ENCODE results near the gene KIAA0586.

KIAA0586 gene

DNA sequence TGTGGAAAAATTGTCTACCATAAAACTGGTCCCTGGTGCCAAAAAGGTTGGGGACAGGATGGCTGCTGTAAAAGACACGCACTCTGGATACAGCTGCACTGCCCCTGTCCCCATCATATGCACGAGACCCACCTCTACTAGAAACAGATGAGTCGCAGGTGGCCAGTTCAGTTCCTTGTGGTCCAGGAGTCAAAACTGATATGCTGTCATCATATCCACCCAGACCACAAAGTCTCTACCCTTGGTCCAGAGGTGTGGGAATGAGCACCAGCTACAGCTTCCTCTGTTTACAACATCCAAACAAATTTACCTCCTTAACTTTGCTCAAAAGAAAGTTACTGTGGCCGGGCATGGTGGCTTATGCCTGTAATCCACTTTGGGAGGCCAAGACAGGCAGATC is 166.5 kb downstream of the KIAA0586 start:
- no peak for FAIRE-seq
- DNase-seq (ENCODE audit: low spot score): no peak

DNA sequence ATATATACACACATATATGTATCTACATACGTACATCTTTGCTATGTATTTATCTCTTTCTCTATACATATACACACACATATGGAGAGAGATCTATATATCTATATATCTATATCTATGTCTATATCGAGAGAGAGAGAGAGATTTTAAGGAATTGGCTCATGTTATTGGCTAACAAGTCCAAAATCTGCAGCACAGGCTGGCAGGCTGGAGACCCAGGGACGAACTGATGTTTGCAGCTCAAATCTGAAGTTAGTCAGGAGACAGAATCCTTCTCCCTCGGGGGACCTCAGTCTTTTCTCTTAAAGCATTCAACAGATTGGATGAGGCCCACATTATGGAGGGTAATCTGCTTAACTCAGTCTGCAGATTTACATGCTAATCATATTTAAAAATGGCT is 169.5 kb downstream of the KIAA0586 start:
- FAIRE-seq (no peak), DNase-seq (ENCODE audit: low spot score) (no peak)

DNA sequence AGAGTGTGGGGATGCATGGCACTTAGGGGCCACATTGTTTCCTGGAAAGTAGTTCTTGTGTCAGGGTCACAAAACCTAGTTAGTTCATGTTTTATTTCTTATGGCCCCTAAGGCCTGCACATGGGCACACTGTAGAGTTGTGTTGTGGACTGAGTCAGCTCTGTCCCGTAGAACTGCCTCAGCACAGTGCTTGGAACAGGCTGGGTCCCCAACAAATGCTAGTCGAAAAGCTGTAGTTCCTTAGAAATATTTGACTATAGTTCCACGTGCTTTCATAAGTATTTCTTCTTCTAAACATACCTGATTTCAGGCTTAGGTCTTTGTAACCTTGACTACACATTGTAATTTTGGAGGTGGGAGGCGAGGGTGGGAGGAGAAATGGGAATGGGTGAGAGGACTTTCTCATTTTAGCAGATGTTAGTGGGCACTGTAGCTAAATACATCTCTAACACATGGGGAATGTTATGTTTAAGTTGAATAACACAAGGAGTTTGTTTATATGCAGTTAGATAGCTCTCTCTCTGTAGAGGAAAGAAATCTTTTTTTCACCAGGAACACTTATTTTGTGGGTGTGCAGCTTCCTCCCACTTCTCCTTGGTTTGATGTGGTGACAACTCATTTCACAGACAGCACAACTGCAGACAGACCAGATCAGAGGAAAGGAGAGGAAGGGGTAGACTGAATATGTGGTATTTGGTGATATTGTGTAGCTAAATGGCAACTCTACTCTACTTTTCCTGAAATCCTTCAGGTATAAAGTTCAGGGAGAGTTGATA is 170.7 kb downstream of the KIAA0586 start:
- DNase-seq (ENCODE audit: low spot score) (no peak), FAIRE-seq (no peak)

DNA sequence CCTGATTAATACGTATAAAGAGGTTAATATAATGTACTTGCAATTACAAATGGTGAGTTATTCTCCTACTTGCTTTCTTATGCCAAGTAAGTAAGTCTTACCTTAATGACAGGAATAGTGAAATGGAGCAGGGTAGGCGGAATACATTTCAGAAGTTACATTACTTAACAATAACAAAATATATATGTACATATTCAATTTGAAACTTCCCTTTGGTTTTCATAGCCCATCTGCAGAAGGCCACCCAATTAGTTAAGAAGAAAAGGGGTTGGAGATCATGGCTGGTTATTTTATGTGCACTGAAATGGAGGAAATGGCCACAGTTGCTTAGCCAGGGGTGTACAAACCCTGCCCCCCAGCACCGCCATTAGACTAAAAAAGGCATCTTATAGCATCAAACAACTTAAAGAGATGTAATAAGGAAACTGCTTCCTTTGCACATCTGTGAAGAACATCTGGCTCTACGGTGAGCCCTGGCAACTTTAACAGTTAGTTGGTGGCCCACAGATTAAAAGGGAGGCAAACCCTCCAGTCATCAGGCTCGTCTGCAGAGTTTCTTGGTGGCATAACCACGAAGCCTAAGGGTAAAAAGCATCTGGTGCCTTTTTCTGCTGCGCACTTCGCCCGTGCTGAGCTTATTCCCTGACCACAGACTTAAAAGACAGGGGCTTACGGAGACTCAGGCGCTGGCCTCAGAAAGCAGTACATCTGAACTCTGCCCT is 171.4 kb downstream of the KIAA0586 start:
- DNase-seq (ENCODE audit: low spot score) (no peak), FAIRE-seq (no peak)

DNA sequence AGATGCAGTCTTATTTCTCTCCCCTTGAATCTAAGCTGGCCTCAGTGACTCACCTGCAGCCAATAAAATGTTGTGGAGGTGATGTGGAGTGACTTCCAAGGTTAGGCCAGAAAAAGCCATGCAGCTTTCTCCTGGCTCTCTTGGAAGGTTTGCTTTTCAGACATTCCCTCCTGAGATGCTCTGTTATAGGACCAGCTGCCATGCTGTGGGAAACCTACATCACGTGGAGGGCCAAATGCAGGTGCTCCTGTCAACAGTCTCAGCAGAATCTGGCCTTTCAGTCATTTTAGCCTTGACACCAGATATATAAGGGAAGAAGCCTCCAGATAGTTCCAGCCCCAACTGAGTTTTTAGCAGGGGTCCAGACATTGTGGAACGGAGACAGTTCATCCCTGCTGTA is 172.2 kb downstream of the KIAA0586 start:
- DNase-seq (ENCODE audit: low spot score) (no peak), FAIRE-seq (no peak)
